ENCODE data around the gene TBC1D22A. TPM values are rescaled to one million over a fixed set of nuclear protein-coding genes. Genes with fewer than 3 reads are reported as not detected.

The TBC1D22A gene
- total RNA-seq, 1 experiment from 2014 or later, result 18.2 TPM

DNA sequence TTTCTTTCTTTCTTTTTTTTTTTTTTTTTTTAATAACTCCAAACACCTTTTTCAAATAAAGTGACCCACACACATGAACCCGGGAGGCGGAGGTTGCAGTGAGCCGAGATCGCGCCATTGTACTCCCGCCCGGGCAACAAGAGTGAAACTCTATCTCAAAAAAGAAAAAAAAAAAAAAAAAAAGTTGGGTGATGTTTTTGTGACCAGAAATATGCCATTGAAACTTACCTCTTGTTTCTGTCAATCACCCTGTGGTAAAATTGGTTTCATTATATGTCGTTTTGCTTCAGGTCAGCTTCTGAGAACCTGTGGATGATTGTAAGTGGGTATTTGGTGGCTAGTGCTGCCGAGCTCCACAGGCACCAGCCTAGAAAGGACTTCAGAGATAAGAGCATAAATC is 238.8 kb downstream of the TBC1D22A start:
- H3K9me3 ChIP-seq, result no peaks in the 10 kb centered on the region
- no peak for DNase-seq
- no peak overlapping the region for H3K4me3 ChIP-seq
- H3K27me3 ChIP-seq, result no peaks in the 10 kb centered on the region
- H3K36me3 ChIP-seq, result no peaks in the 10 kb centered on the region

GRCh38 chr22:47002692-47003091 is 240.2 kb downstream of the TBC1D22A start:
- no peak for DNase-seq

GRCh38 chr22:47005506-47006408 is 243.3 kb downstream of the TBC1D22A start:
- H3K36me3 ChIP-seq, result peaks cover 4% of the 10 kb centered on the region; the same call in 1 of the 2 replicates
- no peaks in the 10 kb centered on the region for H3K9me3 ChIP-seq
- no peak overlapping the region for H3K4me3 ChIP-seq
- DNase-seq, result no peak
- no peaks in the 10 kb centered on the region for H3K27me3 ChIP-seq

More at GRCh38 chr22:47002692-47003091, 240.2 kb downstream of the TBC1D22A start:
- H3K9me3 ChIP-seq, result no peaks in the 10 kb centered on the region
- no peaks in the 10 kb centered on the region for H3K27me3 ChIP-seq
- H3K36me3 ChIP-seq, result no peaks in the 10 kb centered on the region
- no peak overlapping the region for H3K4me3 ChIP-seq

- no peak overlapping the region for H3K4me3 ChIP-seq
- no peaks in the 10 kb centered on the region for H3K9me3 ChIP-seq
- no peak for DNase-seq
- peaks cover 4% of the 10 kb centered on the region; the same call in 1 of the 2 replicates for H3K36me3 ChIP-seq
- no peaks in the 10 kb centered on the region for H3K27me3 ChIP-seq
Observed at GRCh38 chr22:47006433-47006832, 244.0 kb downstream of the TBC1D22A start.

DNA sequence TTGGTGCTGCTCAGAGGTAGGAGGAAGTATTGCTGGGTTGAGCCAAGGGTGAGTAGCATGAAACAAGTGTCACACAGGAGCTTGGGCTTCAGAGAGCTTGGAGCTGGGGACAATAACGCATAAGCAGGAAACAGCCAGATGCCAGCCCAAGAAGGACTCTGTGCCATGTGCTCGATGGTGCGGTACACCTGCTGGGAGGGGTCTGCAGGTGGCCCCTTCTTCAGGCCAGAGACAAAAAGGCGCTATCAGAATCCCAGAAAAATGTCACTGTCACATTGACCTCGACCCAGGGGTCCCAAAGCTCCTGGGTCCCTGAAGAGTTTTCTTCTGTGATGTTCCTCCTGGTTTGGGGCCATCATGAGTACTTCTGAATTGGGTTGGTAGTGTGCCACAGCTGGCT is 244.4 kb downstream of the TBC1D22A start:
- Histone ChIP-seq H3K27me3 (no peaks in the 10 kb centered on the region), H3K4me3 (no peak overlapping the region), H3K36me3 (peaks cover 4% of the 10 kb centered on the region; the same call in 1 of the 2 replicates), H3K9me3 (no peaks in the 10 kb centered on the region)
- no peak for DNase-seq

DNA sequence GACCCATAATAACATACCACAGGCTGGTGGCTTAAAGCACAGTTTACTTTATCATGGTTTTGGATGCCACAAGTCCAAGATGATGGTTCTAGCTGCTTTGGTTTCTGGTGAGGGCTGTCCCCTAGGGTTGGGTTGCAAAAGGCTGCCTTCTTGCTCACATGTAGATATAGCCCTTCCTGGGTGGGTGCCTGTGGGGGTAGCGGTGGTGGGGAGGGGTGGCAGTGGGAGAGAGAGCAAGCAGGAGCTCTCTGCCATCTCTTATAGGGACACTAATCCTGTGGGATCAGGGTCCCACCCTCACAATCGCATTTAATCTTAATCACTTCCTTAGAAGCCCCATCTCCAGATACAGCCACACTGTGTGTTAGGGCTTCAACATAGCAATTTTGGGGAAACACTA is 245.0 kb downstream of the TBC1D22A start:
- no peak for DNase-seq

GRCh38 chr22:47008208-47008885 is 245.9 kb downstream of the TBC1D22A start:
- no peaks in the 10 kb centered on the region for H3K9me3 ChIP-seq

More for the DNA sequence above, 245.0 kb downstream of the TBC1D22A start:
- H3K36me3 ChIP-seq, result peaks cover 4% of the 10 kb centered on the region; the same call in 1 of the 2 replicates
- no peaks in the 10 kb centered on the region for H3K27me3 ChIP-seq
- no peaks in the 10 kb centered on the region for H3K9me3 ChIP-seq
- no peak overlapping the region for H3K4me3 ChIP-seq

DNA sequence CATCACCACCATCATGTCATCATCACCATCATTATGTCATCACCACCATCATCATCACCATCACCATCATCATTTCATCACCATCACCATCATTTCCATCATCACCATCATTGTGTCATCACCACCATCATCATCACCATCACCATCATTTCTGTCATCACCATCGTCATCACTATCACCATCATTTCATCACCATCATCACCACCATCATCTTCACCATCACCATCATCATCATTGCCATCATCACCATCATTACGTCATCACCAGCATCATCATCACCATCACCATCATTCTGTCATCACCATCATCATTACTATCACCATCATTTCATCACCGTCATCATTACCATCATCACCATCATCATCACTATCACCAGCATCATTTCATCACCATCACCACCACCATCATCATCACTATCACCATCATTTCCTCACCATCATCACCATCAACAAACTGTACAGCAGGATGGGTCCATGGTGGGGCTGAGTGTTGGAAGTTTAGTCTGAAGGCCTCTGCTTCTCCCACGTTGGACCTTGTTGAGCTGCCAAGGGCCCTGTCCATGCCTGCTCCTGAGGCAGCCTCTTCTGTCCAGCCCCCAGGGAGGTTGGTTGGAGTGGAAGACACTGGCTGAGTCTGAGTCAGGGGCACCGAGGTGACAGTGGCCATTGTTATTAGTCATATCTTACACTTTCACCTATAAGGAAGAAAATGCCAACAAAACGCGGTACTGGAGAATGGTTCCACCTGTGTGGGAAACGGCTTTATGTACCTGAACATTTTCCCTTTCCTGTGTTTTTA is 247.1 kb downstream of the TBC1D22A start:
- no peak for DNase-seq
- H3K27me3 ChIP-seq, result no peaks in the 10 kb centered on the region
- H3K4me3 ChIP-seq, result no peak overlapping the region
- H3K36me3 ChIP-seq, result peaks cover 4% of the 10 kb centered on the region; the same call in 1 of the 2 replicates
- H3K9me3 ChIP-seq, result no peaks in the 10 kb centered on the region

More at GRCh38 chr22:47008208-47008885, 245.9 kb downstream of the TBC1D22A start:
- Histone ChIP-seq H3K27me3 (no peaks in the 10 kb centered on the region), H3K36me3 (peaks cover 4% of the 10 kb centered on the region; the same call in 1 of the 2 replicates), H3K4me3 (no peak overlapping the region)
- DNase-seq, result no peak

- peaks cover 4% of the 10 kb centered on the region; the same call in 1 of the 2 replicates for H3K36me3 ChIP-seq
- H3K4me3 ChIP-seq, result no peak overlapping the region
- no peaks in the 10 kb centered on the region for H3K27me3 ChIP-seq
- H3K9me3 ChIP-seq, result no peaks in the 10 kb centered on the region
- no peak for DNase-seq
Observed at GRCh38 chr22:47010211-47010610, 247.8 kb downstream of the TBC1D22A start.

DNA sequence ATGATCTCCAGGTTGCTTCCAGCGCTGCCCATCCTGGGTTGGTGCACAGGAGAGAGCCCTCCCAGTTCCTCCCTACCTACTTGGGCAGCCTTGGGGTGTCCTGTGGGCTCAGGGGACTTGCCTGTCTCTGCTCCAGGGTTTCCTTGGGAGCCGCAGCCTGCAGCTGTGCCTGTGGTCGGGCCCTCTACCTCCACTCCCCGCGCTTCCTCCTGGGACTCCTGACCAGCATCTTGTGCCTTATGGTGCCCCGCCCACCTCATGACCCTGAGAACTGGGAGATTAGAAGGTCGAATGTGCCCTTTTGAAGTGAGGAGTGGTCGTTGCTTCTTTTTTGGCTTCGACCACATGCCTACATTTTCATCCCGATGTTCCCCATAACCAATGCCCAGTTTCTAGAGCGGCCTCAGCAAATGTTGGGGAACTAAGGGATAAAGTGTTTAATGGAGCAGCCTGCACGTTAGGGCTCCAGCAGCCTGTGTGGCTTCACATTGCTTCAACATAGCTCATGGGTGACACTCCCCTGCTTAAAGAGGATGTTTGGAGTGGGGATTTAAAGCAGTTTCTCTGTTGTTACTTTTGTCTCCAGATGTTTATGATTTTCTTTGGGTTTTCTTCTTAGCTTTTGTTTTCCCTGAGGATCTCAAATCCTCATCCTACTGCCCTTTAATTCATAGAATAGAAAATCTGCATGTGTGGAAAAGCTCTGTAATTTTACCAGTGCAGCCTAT is 248.8 kb downstream of the TBC1D22A start:
- DNase-seq, result no peak

GRCh38 chr22:47011859-47012258 is 249.4 kb downstream of the TBC1D22A start:
- Histone ChIP-seq H3K9me3 (no peaks in the 10 kb centered on the region), H3K4me3 (no peak overlapping the region), H3K27me3 (no peaks in the 10 kb centered on the region), H3K36me3 (peaks cover 4% of the 10 kb centered on the region; the same call in 1 of the 2 replicates)
- no peak for DNase-seq

More for the DNA sequence above, 248.8 kb downstream of the TBC1D22A start:
- Histone ChIP-seq H3K9me3 (no peaks in the 10 kb centered on the region), H3K27me3 (no peaks in the 10 kb centered on the region), H3K4me3 (no peak overlapping the region), H3K36me3 (peaks cover 4% of the 10 kb centered on the region; the same call in 1 of the 2 replicates)

DNA sequence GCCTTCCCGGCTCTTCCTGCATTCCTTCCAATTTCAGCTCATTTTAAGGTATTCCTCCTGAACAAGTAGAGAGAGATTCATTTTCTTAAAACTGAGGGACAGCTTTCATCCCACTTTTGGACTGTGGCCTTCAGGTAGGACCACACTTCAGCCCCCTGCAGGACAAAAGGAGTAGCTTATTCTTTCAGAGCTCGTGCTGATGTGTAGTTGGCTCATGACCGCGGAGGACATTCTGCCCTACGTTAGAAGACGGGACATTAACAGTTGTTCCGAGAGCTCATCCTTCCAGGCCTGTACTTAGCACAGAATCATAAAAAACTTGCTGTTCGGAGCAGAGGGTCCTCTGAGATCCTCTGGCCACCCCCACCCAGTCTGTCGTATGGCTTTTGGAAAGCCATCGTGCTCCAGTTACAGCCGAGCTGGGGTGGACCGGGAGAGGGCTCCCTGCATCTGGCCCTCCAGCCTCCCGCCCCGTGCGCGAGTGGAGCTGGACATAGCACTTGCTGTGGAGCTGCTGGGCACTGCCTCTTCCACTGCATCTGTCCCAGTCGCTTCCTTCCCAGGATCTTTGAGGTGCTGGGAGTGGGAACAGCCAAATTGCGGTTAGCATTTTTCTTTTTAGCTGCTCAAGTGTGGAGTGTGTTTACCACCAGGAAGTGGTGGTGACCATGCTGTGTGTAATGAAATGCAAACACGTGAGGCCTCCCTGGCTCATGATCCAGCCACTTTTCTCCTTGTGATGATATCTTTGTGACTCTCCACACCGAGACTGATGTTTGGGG is 250.3 kb downstream of the TBC1D22A start:
- Histone ChIP-seq H3K36me3 (peaks cover 4% of the 10 kb centered on the region; the same call in 1 of the 2 replicates), H3K27me3 (no peaks in the 10 kb centered on the region), H3K4me3 (no peak overlapping the region), H3K9me3 (no peaks in the 10 kb centered on the region)
- DNase-seq, result peak; percentile 22

GRCh38 chr22:47013861-47014635 is 251.6 kb downstream of the TBC1D22A start:
- Histone ChIP-seq H3K4me3 (no peak overlapping the region), H3K36me3 (peaks cover 3% of the 10 kb centered on the region; the same call in 1 of the 2 replicates), H3K9me3 (no peaks in the 10 kb centered on the region), H3K27me3 (no peaks in the 10 kb centered on the region)
- no peak for DNase-seq

DNA sequence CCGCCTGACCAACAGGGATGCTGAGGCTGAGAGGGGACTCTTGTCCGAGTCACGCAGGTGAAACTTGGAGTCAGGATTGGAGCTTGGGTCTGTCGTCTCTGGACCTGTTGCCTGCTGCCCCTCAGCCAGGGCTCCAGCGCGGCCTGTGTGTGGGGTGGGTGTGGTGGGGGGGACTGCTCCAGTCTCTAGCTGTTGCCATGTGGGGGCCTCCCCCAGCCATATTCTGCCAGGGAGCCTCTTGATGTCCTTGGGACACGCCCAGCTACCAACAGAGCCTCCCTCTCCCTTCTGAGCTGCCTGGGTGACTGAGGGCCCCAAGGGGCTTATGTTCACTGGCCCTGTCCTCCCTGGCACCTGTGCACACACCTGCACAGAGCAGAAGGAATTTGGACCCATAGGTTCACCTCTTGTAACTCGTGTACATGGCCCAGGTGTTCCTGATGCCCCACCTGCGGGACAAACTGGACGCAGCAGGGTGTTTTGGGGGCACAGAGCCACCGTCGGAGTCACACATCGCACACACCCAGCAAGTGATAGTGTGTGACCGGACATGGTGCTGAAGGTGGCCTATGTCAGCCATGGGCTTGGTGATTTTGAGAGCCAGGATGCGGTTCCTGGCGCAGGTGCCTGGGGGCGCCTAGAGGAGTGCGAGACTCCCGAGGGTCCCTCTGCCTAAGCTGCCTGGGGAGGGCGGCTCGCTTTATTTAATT is 252.3 kb downstream of the TBC1D22A start:
- Histone ChIP-seq H3K27me3 (no peaks in the 10 kb centered on the region), H3K9me3 (no peaks in the 10 kb centered on the region), H3K4me3 (no peak overlapping the region), H3K36me3 (no peaks in the 10 kb centered on the region)
- DNase-seq, result no peak

All from MG63 (cell line).